Osteocyte (in vitro differentiated cells): ENCODE data around the gene GABRD. TPM values are rescaled to one million over a fixed set of nuclear protein-coding genes. Genes with fewer than 3 reads are reported as not detected.

Experiments
- DNase-seq: peaks from one replicate; pipeline ENCODE4 v3.0.0; 2021; ENCODE audit warnings: mixed read lengths; ENCODE audit not compliant: unreplicated experiment; ENCODE audit errors: extremely low spot score
- H3K27ac Mint-ChIP-seq: one replicate; pipeline ENCODE4 v1.8.0; 2021; ENCODE audit warnings: mild to moderate bottlenecking, mixed read lengths; ENCODE audit not compliant: unreplicated experiment
- H3K27me3 Mint-ChIP-seq: one replicate; pipeline ENCODE4 v1.8.0; 2021; ENCODE audit warnings: mixed read lengths; ENCODE audit not compliant: unreplicated experiment
- H3K36me3 Mint-ChIP-seq: one replicate; pipeline ENCODE4 v1.8.0; 2021; ENCODE audit warnings: mixed read lengths; ENCODE audit not compliant: unreplicated experiment
- H3K4me1 Mint-ChIP-seq: one replicate; pipeline ENCODE4 v1.8.0; 2021; ENCODE audit warnings: mixed read lengths; ENCODE audit not compliant: unreplicated experiment
- H3K4me3 Mint-ChIP-seq: one replicate; pipeline ENCODE4 v1.8.0; 2021; ENCODE audit warnings: mild to moderate bottlenecking, moderate library complexity, mixed read lengths; ENCODE audit not compliant: unreplicated experiment
- H3K9me3 Mint-ChIP-seq: one replicate; pipeline ENCODE4 v1.8.0; 2021; ENCODE audit warnings: mixed read lengths; ENCODE audit not compliant: unreplicated experiment
- CTCF ChIP-seq: fragments of 200-600 bp; sonication (generic); IDR thresholded peaks from 2 replicates; pipeline ENCODE4 v1.5.0; 2021; ENCODE audit warnings: antibody characterized with exemption, mild to moderate bottlenecking, moderate library complexity
- total RNA-seq: library from RNA; stranded (reverse); gene quantifications from 2 replicates; pipeline ENCODE4 v1.2.1, GENCODE V29; 2021

The GABRD gene
- total RNA-seq, 1 donor from 2014 or later, result not detected

- H3K36me3 Mint-ChIP-seq, result no peaks in the 10 kb centered on the region
- no peak overlapping the region for H3K4me3 Mint-ChIP-seq
- H3K9me3 Mint-ChIP-seq, result peaks cover 13% of the 10 kb centered on the region
- no peaks in the 10 kb centered on the region for H3K4me1 Mint-ChIP-seq
- no peak overlapping the region for H3K27ac Mint-ChIP-seq
- no peak for TF ChIP-seq CTCF
- no peak for DNase-seq
- H3K27me3 Mint-ChIP-seq, result peaks cover 13% of the 10 kb centered on the region
Observed at GRCh38 chr1:2067393-2067792, 48.2 kb downstream of the GABRD start.

GRCh38 chr1:2067981-2068380, 48.8 kb downstream of the GABRD start:
- Mint-ChIP-seq H3K9me3 (peaks cover 13% of the 10 kb centered on the region), H3K4me3 (no peak overlapping the region), H3K4me1 (no peaks in the 10 kb centered on the region), H3K36me3 (no peaks in the 10 kb centered on the region), H3K27me3 (peaks cover 13% of the 10 kb centered on the region), H3K27ac (no peak overlapping the region)
- DNase-seq, result no peak
- no peak for TF ChIP-seq CTCF

GRCh38 chr1:2068951-2069350, 49.8 kb downstream of the GABRD start:
- H3K4me1 Mint-ChIP-seq, result peaks cover 1% of the 10 kb centered on the region
- H3K27me3 Mint-ChIP-seq, result peaks cover 14% of the 10 kb centered on the region
- H3K27ac Mint-ChIP-seq, result no peak overlapping the region
- no peak overlapping the region for H3K4me3 Mint-ChIP-seq
- H3K9me3 Mint-ChIP-seq, result peaks cover 13% of the 10 kb centered on the region
- no peak for TF ChIP-seq CTCF
- H3K36me3 Mint-ChIP-seq, result no peaks in the 10 kb centered on the region
- no peak for DNase-seq

- no peak for DNase-seq
- no peaks in the 10 kb centered on the region for H3K36me3 Mint-ChIP-seq
- H3K27me3 Mint-ChIP-seq, result peaks cover 23% of the 10 kb centered on the region
- no peak for TF ChIP-seq CTCF
- peaks cover 8% of the 10 kb centered on the region for H3K9me3 Mint-ChIP-seq
- H3K4me1 Mint-ChIP-seq, result peaks cover 4% of the 10 kb centered on the region
- H3K27ac Mint-ChIP-seq, result no peak overlapping the region
- H3K4me3 Mint-ChIP-seq, result no peak overlapping the region
Observed at GRCh38 chr1:2070016-2070415, 50.9 kb downstream of the GABRD start.

GRCh38 chr1:2070800-2071530, 51.8 kb downstream of the GABRD start:
- H3K36me3 Mint-ChIP-seq, result no peaks in the 10 kb centered on the region
- H3K27me3 Mint-ChIP-seq, result peaks cover 22% of the 10 kb centered on the region
- peaks cover 3% of the 10 kb centered on the region for H3K9me3 Mint-ChIP-seq
- no peak for TF ChIP-seq CTCF
- H3K4me3 Mint-ChIP-seq, result no peak overlapping the region
- no peak overlapping the region for H3K27ac Mint-ChIP-seq
- H3K4me1 Mint-ChIP-seq, result peaks cover 4% of the 10 kb centered on the region
- DNase-seq, result no peak
